GM13977 (cell line): ENCODE results near the gene CNGA1.

Experiments used
- DNase-seq: peaks from one replicate; pipeline ENCODE4 v3.0.0; 2012; ENCODE audit warnings: low spot score
- CTCF ChIP-seq: IDR thresholded peaks from 2 replicates; pipeline ENCODE4 v1.5.1; 2012; ENCODE audit warnings: mild to moderate bottlenecking, control low read depth; ENCODE audit not compliant: insufficient read depth; ENCODE audit errors: extremely low read depth, missing control alignments
- in situ Hi-C: fragments of 300-500 bp; cut with MboI; formaldehyde crosslinking; loops from one replicate; pipeline ENCODE4 v1.12.0; 2022; ENCODE audit warnings: low sequenced_read_pairs, low pct_unique_long_range_greater_than_20kb, mixed read lengths, inconsistent platforms; ENCODE audit not compliant: unreplicated experiment

The CNGA1 gene

GRCh38 chr4:48016141-48017107 lies at the start of gene CNGA1, which contains the start of gene NIPAL1:
Gene CNGA1, minus strand, starts transcription at chr4:48016681. Its CDS starts 63,992 bp downstream, at chr4:47952689.
Gene NIPAL1, plus strand, starts transcription at chr4:48016772. Its CDS starts 68 bp downstream, at chr4:48016840.
- in situ Hi-C loops: loop anchor here (10.0 kb wide), 1 partner anchor 68 kb away; no protein-coding TSS in a partner anchor
- peak; percentile 87 for DNase-seq
- TF ChIP-seq CTCF: peak; percentile 66

GRCh38 chr4:48065587-48066052 lies 49.1 kb upstream of the CNGA1 start:
- peak; percentile 27 for TF ChIP-seq CTCF
- DNase-seq: peak; percentile 40
- in situ Hi-C loops: no loop called here

DNA sequence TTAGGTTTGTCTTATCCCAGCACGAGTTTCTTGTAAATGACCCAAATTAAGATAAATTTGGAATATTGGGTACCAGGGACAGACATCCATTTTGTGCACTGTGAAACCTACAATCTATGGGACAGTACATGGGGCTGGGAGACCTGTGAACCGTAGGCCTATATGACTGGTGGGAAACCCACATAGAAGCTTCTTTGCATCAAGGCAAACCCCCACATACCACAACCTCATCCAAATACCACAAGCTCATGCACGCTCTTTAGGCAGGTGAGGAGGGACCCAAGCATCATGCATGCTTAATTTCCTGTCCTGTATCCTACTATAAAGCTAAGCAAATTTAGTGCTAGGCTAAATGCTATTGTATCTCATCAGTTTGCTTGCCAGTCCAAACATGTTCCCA lies 47.9 kb upstream of the CNGA1 start:
- in situ Hi-C loops: no loop called here
- peak; percentile 35 for DNase-seq
- TF ChIP-seq CTCF: no peak

- in situ Hi-C loops: no loop called here
- DNase-seq: no peak
- TF ChIP-seq CTCF: no peak
Measured at GRCh38 chr4:48058617-48059530, 42.4 kb upstream of the CNGA1 start.

DNA sequence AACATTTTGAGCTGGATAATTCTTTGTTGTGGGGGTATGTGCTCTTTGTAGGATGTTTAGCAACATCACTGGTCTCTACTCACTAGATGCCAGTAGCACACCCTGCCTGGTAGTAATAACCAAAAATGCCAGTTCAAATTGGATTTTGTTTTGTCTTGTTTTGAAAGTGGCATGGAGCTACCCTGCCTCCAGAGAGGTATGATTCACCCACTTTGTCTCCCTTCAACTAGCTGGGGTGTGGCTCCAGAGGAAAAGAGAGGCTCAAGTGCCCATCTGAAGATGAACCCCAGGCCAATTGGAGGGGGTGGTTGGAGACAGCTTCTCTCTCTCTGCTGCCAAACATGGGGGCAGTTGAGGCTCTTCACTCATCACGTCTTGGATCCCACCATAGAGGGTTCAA lies 34.6 kb upstream of the CNGA1 start:
- DNase-seq: no peak
- TF ChIP-seq CTCF: no peak
- in situ Hi-C loops: no loop called here

- in situ Hi-C loops: no loop called here
- no peak for TF ChIP-seq CTCF
- DNase-seq: no peak
Measured at GRCh38 chr4:48049483-48049882, 33.0 kb upstream of the CNGA1 start.
